Glomerular endothelial cell (primary cell): ENCODE measurements around the gene VPS45. TPM values are rescaled to one million over a fixed set of nuclear protein-coding genes. Genes with fewer than 3 reads are reported as not detected.
"Not testable (repeated sequence)": the region's sequence is repeated elsewhere in the genome, so short reads cannot be mapped to it uniquely, and the experiment has no call there.

Experiments
- DNase-seq: peaks from one replicate; pipeline ENCODE4 v3.0.0-alpha.2; 2011; ENCODE audit warnings: low read depth, low spot score; ENCODE audit errors: extremely low read depth
- total RNA-seq: library from RNA; depleted of rRNA; stranded (reverse); fragments of >200 nt; gene quantifications from 2 replicates; pipeline ENCODE4 v1.2.3, GENCODE V29; 2015

The VPS45 gene
- total RNA-seq, 1 donor from 2014 or later: 25.1 TPM

- no peak for DNase-seq
These were observed 59.2 kb downstream of the VPS45 start for GRCh38 chr1:150126811-150127210.

- no peak for DNase-seq
These were observed 59.9 kb downstream of the VPS45 start for GRCh38 chr1:150127464-150127863.

- no peak for DNase-seq
These were observed 60.3 kb downstream of the VPS45 start for GRCh38 chr1:150127868-150128267.

GRCh38 chr1:150132372-150132771 is 64.8 kb downstream of the VPS45 start:
- DNase-seq: no peak

- DNase-seq: no peak
These were observed 67.0 kb downstream of the VPS45 start for GRCh38 chr1:150134537-150134936.

GRCh38 chr1:150135400-150135799 is 67.8 kb downstream of the VPS45 start:
- not testable (repeated sequence) for DNase-seq

GRCh38 chr1:150138044-150138443 is 70.5 kb downstream of the VPS45 start:
- DNase-seq: no peak

- DNase-seq: no peak
These were observed 73.9 kb downstream of the VPS45 start for GRCh38 chr1:150141452-150141851.

GRCh38 chr1:150142083-150142482 is 74.5 kb downstream of the VPS45 start:
- DNase-seq: peak; percentile 68

GRCh38 chr1:150144606-150145005 is 77.0 kb downstream of the VPS45 start:
- no peak for DNase-seq

- DNase-seq: not testable (repeated sequence)
These were observed 78.4 kb downstream of the VPS45 start for GRCh38 chr1:150146016-150146415.

GRCh38 chr1:150146849-150147542 is 79.4 kb downstream of the VPS45 start:
- no peak for DNase-seq

GRCh38 chr1:150148837-150149270 is 81.3 kb downstream of the VPS45 start:
- DNase-seq: no peak

- DNase-seq: no peak
These were observed 81.9 kb downstream of the VPS45 start, which contains the start of gene PLEKHO1 for GRCh38 chr1:150149271-150150132. PLEKHO1 (plus strand) TSS chr1:150149916; CDS start chr1:150150258, 342 bp downstream.

GRCh38 chr1:150150133-150151021 is 82.8 kb downstream of the VPS45 start:
- DNase-seq: no peak

- DNase-seq: no peak
These were observed 84.0 kb downstream of the VPS45 start for GRCh38 chr1:150151291-150152181.

GRCh38 chr1:150152182-150152536 is 84.6 kb downstream of the VPS45 start:
- DNase-seq: no peak

- DNase-seq: no peak
These were observed 85.3 kb downstream of the VPS45 start for GRCh38 chr1:150152772-150153456.

GRCh38 chr1:150154143-150154542 is 86.6 kb downstream of the VPS45 start:
- no peak for DNase-seq
